Epithelial cell of proximal tubule (primary cell): ENCODE results near the gene ZNF77. TPM values are rescaled to one million over a fixed set of nuclear protein-coding genes. Genes with fewer than 3 reads are reported as not detected.
A peak's percentile ranks its signal among the peaks of the same experiment; 100 is the strongest.

Experiments used
- DNase-seq: peaks from one replicate; pipeline ENCODE4 v3.0.0-alpha.2; 2011; ENCODE audit warnings: low read depth
- H3K4me3 ChIP-seq: 2 replicates; pipeline ENCODE4 v1.5.1; 2011; ENCODE audit warnings: low read depth, mild to moderate bottlenecking, low read length
- total RNA-seq: library from RNA; depleted of rRNA; stranded (reverse); fragments of >200 nt; gene quantifications from 2 replicates; pipeline ENCODE4 v1.2.3, GENCODE V29; 2015
- TF ChIP-seq, protein P1 (sequence below): conservative IDR thresholded peaks from 2 replicates; pipeline ENCODE4 v1.5.1; 2012; ENCODE audit warnings: low read depth, mild to moderate bottlenecking, low read length

Gene ZNF77
- total RNA-seq, 1 donor from 2014 or later: 1.6 TPM

DNA sequence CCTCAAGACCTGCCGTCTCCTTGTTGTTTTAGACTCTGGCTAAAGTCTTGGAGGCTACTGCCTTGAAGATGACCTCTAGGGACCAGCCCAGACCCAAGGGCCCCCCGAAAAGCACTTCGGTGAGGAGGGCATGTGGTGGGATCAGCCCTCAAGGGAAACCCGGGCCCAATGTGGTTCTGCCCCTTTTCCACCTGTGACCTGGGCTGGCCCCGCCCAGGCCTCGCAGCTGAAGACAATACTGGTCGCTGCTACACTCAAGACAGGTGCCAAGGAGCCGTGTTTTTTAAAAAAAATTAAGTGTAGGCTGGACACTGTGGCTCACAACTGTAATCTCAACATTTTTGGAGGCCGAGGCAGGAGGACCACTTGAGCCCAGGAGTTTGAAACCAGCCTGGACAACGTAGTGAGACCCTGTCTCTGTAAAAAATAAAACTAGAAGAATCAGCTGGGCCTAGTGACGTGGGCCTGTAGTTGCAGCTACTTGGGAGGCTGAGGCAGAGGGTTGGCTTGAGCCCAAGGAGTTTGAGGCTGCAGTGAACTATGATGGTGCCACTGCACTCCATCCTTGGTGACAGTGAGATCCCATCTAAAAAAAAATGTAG, 33.5 kb upstream of the ZNF77 start:
- TF ChIP-seq, protein P1, sequence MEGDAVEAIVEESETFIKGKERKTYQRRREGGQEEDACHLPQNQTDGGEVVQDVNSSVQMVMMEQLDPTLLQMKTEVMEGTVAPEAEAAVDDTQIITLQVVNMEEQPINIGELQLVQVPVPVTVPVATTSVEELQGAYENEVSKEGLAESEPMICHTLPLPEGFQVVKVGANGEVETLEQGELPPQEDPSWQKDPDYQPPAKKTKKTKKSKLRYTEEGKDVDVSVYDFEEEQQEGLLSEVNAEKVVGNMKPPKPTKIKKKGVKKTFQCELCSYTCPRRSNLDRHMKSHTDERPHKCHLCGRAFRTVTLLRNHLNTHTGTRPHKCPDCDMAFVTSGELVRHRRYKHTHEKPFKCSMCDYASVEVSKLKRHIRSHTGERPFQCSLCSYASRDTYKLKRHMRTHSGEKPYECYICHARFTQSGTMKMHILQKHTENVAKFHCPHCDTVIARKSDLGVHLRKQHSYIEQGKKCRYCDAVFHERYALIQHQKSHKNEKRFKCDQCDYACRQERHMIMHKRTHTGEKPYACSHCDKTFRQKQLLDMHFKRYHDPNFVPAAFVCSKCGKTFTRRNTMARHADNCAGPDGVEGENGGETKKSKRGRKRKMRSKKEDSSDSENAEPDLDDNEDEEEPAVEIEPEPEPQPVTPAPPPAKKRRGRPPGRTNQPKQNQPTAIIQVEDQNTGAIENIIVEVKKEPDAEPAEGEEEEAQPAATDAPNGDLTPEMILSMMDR: no peak
- H3K4me3 ChIP-seq: no peak overlapping the region
- DNase-seq: no peak

DNA sequence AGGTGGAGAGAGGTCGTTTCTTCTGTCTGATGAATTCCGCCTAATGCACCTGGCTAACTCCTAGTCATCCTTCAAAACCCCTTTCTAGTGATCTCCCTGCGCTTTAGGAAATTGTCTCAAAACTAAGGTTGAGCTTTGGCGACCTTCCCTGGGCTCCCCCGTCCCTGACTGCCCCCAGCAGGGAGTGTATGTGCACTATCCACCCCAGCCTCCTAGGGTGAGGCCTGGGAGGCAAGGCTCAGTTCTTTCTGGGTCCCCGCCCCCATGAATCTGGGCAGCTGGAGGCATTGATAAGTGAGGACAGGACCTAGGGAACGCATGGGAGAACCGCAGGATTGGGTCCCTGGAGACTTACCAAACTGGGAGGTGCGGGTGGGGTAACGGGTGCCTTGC, 33.0 kb upstream of the ZNF77 start:
- no peak for DNase-seq
- TF ChIP-seq, protein P1: no peak
- H3K4me3 ChIP-seq: peak overlapping the region; percentile 42

DNA sequence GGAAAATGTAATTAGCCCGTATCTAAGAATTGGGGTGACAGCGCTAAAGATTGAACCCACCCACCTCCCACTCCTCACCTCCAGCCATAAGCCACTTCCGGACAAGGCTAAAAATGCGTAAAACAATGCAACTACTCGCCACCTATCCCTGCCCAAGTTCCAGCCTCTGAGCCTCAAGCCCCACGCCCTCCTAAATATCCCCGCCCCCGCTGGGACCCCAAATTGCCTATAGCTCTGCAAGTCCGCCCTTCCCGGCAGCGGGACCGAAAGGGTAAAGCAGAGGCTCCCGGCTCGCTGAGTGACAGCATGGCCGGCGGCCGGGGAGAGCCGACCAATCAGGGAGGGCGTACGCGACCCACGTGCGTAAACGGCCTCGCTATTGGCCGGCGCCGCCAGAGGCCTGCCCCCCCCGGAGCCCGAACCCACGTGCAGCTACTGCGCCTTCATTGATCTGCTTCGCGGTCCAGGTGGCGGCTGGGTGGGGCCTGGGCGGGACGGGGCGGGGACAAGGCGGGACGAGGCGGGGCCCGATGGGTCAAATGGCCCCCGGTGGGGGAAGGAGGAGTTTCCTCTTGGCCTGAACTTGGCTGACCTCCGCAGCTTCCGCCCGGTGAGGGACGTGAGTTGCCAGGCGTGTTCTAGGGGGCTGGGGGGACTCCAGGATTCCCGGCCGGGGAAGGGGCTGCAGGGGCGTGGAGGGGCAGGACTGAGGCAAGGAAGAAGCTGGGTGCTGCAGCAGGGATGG, 32.4 kb upstream of the ZNF77 start, which contains the start of gene TLE6:
Gene TLE6, plus strand, starts transcription at position 564 of the 745 bp plus-strand sequence. CDS start 670 bp downstream, outside the sequence.
- no peak for DNase-seq
- peak within 1 kb of the TSS; percentile 72 for H3K4me3 ChIP-seq
- TF ChIP-seq, protein P1: no peak

DNA sequence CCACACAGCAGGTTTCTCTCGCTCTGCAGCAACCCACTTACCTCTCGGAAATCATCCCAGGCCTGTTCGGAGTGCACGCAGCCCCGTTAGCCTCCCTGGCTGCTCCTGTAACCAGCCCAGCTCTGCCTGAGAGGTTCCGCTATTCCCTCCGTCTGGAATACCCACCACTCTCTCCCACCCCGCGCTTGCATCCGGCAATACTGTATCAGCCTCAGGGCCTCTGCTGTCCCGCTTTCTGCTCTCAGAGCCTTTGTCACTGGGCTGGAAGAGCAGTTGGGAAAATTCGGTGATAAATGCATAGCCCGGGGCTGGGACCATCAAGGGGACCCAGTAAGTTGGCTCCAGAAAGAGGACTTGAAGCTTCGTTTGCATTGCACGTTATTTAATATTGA, 31.8 kb upstream of the ZNF77 start:
- DNase-seq: no peak
- TF ChIP-seq, protein P1: no peak

DNA sequence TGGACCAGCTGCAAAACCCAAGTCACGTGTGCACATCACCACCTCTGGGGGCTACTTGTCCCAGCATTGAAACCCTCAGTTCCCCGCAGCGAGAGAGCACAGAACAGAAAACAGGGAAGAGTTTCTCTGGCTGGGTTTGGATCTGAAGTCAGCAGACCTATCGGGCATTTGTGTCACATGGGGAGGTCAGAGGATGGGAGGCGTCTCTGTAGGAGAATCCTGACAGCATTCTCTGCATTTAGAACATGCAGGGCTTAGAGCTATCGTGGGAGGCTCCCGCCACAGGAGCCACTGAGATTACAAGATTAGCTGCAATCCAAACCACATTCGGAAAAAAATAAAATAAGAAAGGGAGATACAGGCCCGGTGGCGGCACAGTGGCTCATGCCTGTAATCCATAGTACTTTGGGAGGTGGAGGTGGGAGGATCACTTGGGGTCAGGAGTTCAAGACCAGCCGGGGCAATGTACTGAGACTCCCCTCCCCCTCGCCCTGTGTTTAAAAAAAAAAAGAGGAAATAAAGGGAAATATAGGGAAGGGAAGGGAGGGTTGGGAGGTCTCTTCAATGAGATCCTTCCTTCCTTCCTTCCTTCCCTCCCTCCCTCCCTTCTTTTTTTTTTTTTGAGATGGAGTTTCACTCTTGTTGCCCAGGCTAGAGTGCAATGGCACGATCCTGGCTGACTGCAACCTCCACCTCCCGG, 29.7 kb upstream of the ZNF77 start:
- TF ChIP-seq, protein P1: no peak
- DNase-seq: no peak
- no peak overlapping the region for H3K4me3 ChIP-seq

More for the DNA sequence above, 31.8 kb upstream of the ZNF77 start:
- H3K4me3 ChIP-seq: peak overlapping the region; percentile 72

DNA sequence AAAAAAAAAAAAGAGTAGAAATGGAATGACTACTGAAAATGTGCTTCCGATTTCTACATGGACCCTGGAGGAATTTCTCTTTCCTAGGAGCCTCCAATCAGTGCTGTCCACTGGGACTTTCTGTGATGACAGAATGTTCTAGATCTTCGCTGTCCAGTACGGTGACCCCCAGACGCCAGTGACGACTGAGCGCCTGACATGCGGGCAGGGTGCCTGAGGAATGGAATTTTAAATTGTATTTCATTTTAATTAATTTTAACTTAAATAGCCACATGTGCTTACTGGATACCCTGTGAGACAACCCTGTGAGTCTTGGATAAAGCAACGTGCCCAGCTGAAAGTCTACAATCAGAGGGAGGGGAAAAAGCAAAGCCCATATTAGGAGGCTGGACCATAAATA, 28.5 kb upstream of the ZNF77 start:
- no peak overlapping the region for H3K4me3 ChIP-seq
- TF ChIP-seq, protein P1: no peak
- DNase-seq: no peak
